Measurements from ENCODE around the gene MSRB3. TPM values are rescaled to one million over a fixed set of nuclear protein-coding genes. Genes with fewer than 3 reads are reported as not detected.

Gene MSRB3
- total RNA-seq, 1 donor from 2014 or later: 8.3 TPM

- no peak for TF ChIP-seq CTCF (conservative IDR thresholded peaks at IDR 0.05)
- H3K4me3 Mint-ChIP-seq: no peak overlapping the region
- H3K36me3 Mint-ChIP-seq (ENCODE audit: low read depth): no peaks in the 10 kb centered on the region
- no peak overlapping the region for H3K27ac Mint-ChIP-seq (ENCODE audit: unreplicated experiment)
- no peaks in the 10 kb centered on the region for H3K9me3 Mint-ChIP-seq
- no peak for DNase-seq (ENCODE audit: low read depth, low spot score)
- H3K4me1 Mint-ChIP-seq: no peaks in the 10 kb centered on the region
- no peaks in the 10 kb centered on the region for H3K27me3 Mint-ChIP-seq (ENCODE audit: low read depth)
These were observed 12.1 kb upstream of the MSRB3 start for GRCh38 chr12:65266408-65266807.

GRCh38 chr12:65269603-65270002 lies 8.9 kb upstream of the MSRB3 start:
- Mint-ChIP-seq H3K9me3 (no peaks in the 10 kb centered on the region), H3K27me3 (ENCODE audit: low read depth) (no peaks in the 10 kb centered on the region), H3K4me3 (no peak overlapping the region), H3K27ac (ENCODE audit: unreplicated experiment) (no peak overlapping the region), H3K4me1 (no peaks in the 10 kb centered on the region), H3K36me3 (ENCODE audit: low read depth) (no peaks in the 10 kb centered on the region)
- DNase-seq (ENCODE audit: low read depth, low spot score): no peak
- no peak for TF ChIP-seq CTCF (conservative IDR thresholded peaks at IDR 0.05)

- Mint-ChIP-seq H3K4me1 (peaks cover 11% of the 10 kb centered on the region), H3K27ac (ENCODE audit: unreplicated experiment) (no peak overlapping the region), H3K27me3 (ENCODE audit: low read depth) (peaks cover 20% of the 10 kb centered on the region), H3K9me3 (no peaks in the 10 kb centered on the region), H3K4me3 (no peak overlapping the region), H3K36me3 (ENCODE audit: low read depth) (no peaks in the 10 kb centered on the region)
- TF ChIP-seq CTCF (conservative IDR thresholded peaks at IDR 0.05): no peak
- DNase-seq (ENCODE audit: low read depth, low spot score): no peak
These were observed 3.7 kb upstream of the MSRB3 start for GRCh38 chr12:65274602-65275272.

- no peak for TF ChIP-seq CTCF (conservative IDR thresholded peaks at IDR 0.05)
- H3K27me3 Mint-ChIP-seq (ENCODE audit: low read depth): peaks cover 24% of the 10 kb centered on the region
- H3K4me1 Mint-ChIP-seq: peaks cover 11% of the 10 kb centered on the region
- H3K36me3 Mint-ChIP-seq (ENCODE audit: low read depth): no peaks in the 10 kb centered on the region
- H3K9me3 Mint-ChIP-seq: no peaks in the 10 kb centered on the region
- H3K4me3 Mint-ChIP-seq: peak overlapping the region; percentile 50
- no peak for DNase-seq (ENCODE audit: low read depth, low spot score)
- no peak overlapping the region for H3K27ac Mint-ChIP-seq (ENCODE audit: unreplicated experiment)
These were observed 2.9 kb upstream of the MSRB3 start for GRCh38 chr12:65275627-65276026.

GRCh38 chr12:65276916-65277530 lies 1.5 kb upstream of the MSRB3 start:
- Mint-ChIP-seq H3K36me3 (ENCODE audit: low read depth) (no peaks in the 10 kb centered on the region), H3K9me3 (no peaks in the 10 kb centered on the region), H3K27ac (ENCODE audit: unreplicated experiment) (no peak overlapping the region), H3K4me1 (peaks cover 11% of the 10 kb centered on the region), H3K4me3 (peak overlapping the region; percentile 89), H3K27me3 (ENCODE audit: low read depth) (peaks cover 24% of the 10 kb centered on the region)
- no peak for TF ChIP-seq CTCF (conservative IDR thresholded peaks at IDR 0.05)
- DNase-seq (ENCODE audit: low read depth, low spot score): no peak

Data from neural crest cell (in vitro differentiated cells).